Endothelial cell of umbilical vein (primary cell): Measurements from ENCODE around the gene ZNF311. TPM values are rescaled to one million over a fixed set of nuclear protein-coding genes. Genes with fewer than 3 reads are reported as not detected.

Experiments
- BruUV-seq: library from RNA; stranded (reverse); fragments of 400-500 nt; replicated peaks from 2 replicates; lab custom pipeline; 2021; lab: Mats Ljungman, UMichigan
- CTCF ChIA-PET: fragments of 300-600, 350-600 bp; sonication (Branson Sonifier 250); formaldehyde crosslinking; loops from one replicate; lab custom pipeline; 2021; ENCODE audit warnings: antibody characterized with exemption, inconsistent platforms; lab: Charles Lee
- POLR2A ChIA-PET: fragments of 300-600, 350-600 bp; sonication (Branson Sonifier 250); formaldehyde crosslinking; loops from one replicate; lab custom pipeline; 2021; ENCODE audit warnings: antibody characterized with exemption, inconsistent platforms; lab: Charles Lee
- DNase-seq: peaks from one replicate; pipeline ENCODE4 v3.0.0-alpha.2; 2011; ENCODE audit warnings: low read depth, low spot score
- FAIRE-seq: peaks from 2 replicates; lab custom pipeline; 2011; peaks lifted over from hg19 to GRCh38; lab: Jason Lieb, UNC
- H2AFZ ChIP-seq: 2 replicates; pipeline ENCODE4 v1.6.0; 2012; ENCODE audit warnings: low read depth, low read length, control low read depth, inconsistent platforms
- H3K27ac ChIP-seq: 2 replicates; pipeline ENCODE4 v1.5.1; 2011; ENCODE audit warnings: low read depth, mild to moderate bottlenecking, control low read depth, low read length, moderate library complexity; ENCODE audit not compliant: insufficient read depth
- H3K27me3 ChIP-seq, 2 experiments: 2 replicates each; pipeline versions ENCODE4 v1.6.0 to v1.6.1; 2011; ENCODE audit warnings: low read length in 2 of 2, mixed read lengths in 1 of 2; ENCODE audit not compliant: control insufficient read depth in 2 of 2, insufficient read depth in 2 of 2
- H3K36me3 ChIP-seq, 2 experiments: 2 replicates in 1 of 2; 3 replicates in 1 of 2; pipeline ENCODE4 v1.5.1; 2011; ENCODE audit warnings: low read length in 2 of 2, mild to moderate bottlenecking in 1 of 2, moderate library complexity in 1 of 2; ENCODE audit not compliant: control insufficient read depth in 2 of 2, insufficient read depth in 2 of 2; ENCODE audit errors: extremely low read depth in 1 of 2
- H3K4me1 ChIP-seq: 3 replicates; pipeline ENCODE4 v1.5.1; 2011; ENCODE audit warnings: mild to moderate bottlenecking, low read length; ENCODE audit not compliant: control insufficient read depth, insufficient read depth; ENCODE audit errors: extremely low read depth
- H3K4me2 ChIP-seq: 2 replicates; pipeline ENCODE4 v1.6.1; 2011; ENCODE audit warnings: low read length, control low read depth, mixed read lengths; ENCODE audit not compliant: insufficient read depth
- H3K4me3 ChIP-seq, 3 experiments: fragments of 200-600 bp in 1 of 3; sonication (generic), shearing (Covaris generic) in 1 of 3; replicated peaks in 1 of 3; 2 replicates each; pipeline ENCODE4 v1.5.1; 2011 to 2016; ENCODE audit warnings: control low read depth in 3 of 3, low read length in 3 of 3, mild to moderate bottlenecking in 2 of 3, inconsistent platforms in 1 of 3, low read depth in 1 of 3, moderate library complexity in 1 of 3; ENCODE audit not compliant: insufficient read depth in 1 of 3
- H3K79me2 ChIP-seq: 2 replicates; pipeline ENCODE4 v1.6.0; 2012; ENCODE audit warnings: low read length, inconsistent platforms; ENCODE audit not compliant: control insufficient read depth, insufficient read depth
- H3K9ac ChIP-seq: replicated peaks from 2 replicates; pipeline ENCODE3; 2011; ENCODE audit warnings: low read length, control low read depth; ENCODE audit not compliant: insufficient read depth; ENCODE audit errors: extremely low read depth
- H3K9me1 ChIP-seq: replicated peaks from 3 replicates; pipeline ENCODE4 v1.6.0; 2011; ENCODE audit warnings: mild to moderate bottlenecking, low read length; ENCODE audit not compliant: control insufficient read depth, insufficient read depth; ENCODE audit errors: extremely low read depth
- H3K9me3 ChIP-seq: replicated peaks from 2 replicates; pipeline ENCODE4 v1.5.1; 2012; ENCODE audit warnings: low read length, inconsistent platforms; ENCODE audit not compliant: control insufficient read depth, insufficient read depth
- H4K20me1 ChIP-seq: replicated peaks from 2 replicates; pipeline ENCODE3; 2011; ENCODE audit warnings: mild to moderate bottlenecking, low read length; ENCODE audit not compliant: control insufficient read depth, insufficient read depth; ENCODE audit errors: extremely low read depth
- EZH2 ChIP-seq: IDR thresholded peaks from 2 replicates; pipeline ENCODE4 v1.6.1; 2012; ENCODE audit warnings: borderline replicate concordance, low read depth, mild to moderate bottlenecking, moderate library complexity, low read length, inconsistent platforms; ENCODE audit not compliant: severe bottlenecking
- FOS ChIP-seq: IDR thresholded peaks from 2 replicates; pipeline ENCODE4 v1.6.1; 2011; ENCODE audit warnings: mild to moderate bottlenecking, low read length, moderate library complexity, borderline replicate concordance; ENCODE audit not compliant: insufficient read depth
- GATA2 ChIP-seq: IDR thresholded peaks from 2 replicates; pipeline ENCODE4 v1.7.0; 2011; ENCODE audit warnings: low read depth, mild to moderate bottlenecking, moderate library complexity, mixed read lengths, low read length; ENCODE audit not compliant: insufficient read length, insufficient read depth
- JUN ChIP-seq: IDR thresholded peaks from 2 replicates; pipeline ENCODE4 v1.6.1; 2011; ENCODE audit warnings: borderline replicate concordance, low read depth; ENCODE audit not compliant: insufficient read length, insufficient read depth
- MYC ChIP-seq: IDR thresholded peaks from one replicate; pipeline ENCODE4 v1.6.1; 2011; ENCODE audit warnings: mild to moderate bottlenecking, low read depth, low read length
- POLR2A ChIP-seq: IDR thresholded peaks from 2 replicates; pipeline ENCODE4 v1.6.1; 2012; ENCODE audit warnings: low read depth, mild to moderate bottlenecking, control low read depth, low read length
- POLR2AphosphoS5 ChIP-seq: IDR thresholded peaks from 2 replicates; pipeline ENCODE4 v1.6.1; 2012; ENCODE audit warnings: low read depth, mild to moderate bottlenecking, control low read depth, low read length, moderate library complexity; ENCODE audit not compliant: insufficient read depth
- dilution Hi-C: fragments of 300-500 bp; cut with MboI; formaldehyde crosslinking; loops from one replicate; pipeline ENCODE4 v1.15.0; 2019; ENCODE audit warnings: low sequenced_read_pairs; ENCODE audit not compliant: extremely low pct_ligation_motif_present
- intact Hi-C: fragments of 100-400 bp; cut with micrococcal nuclease; formaldehyde crosslinking; loops from one replicate; pipeline ENCODE4 v1.10.0; 2022
- polyA plus RNA-seq, 4 experiments: library from polyadenylated mRNA; depleted of rRNA in 3 of 4; stranded (reverse) in 3 of 4; unstranded in 1 of 4; fragments of >200 nt; gene quantifications; 2 replicates each; pipeline versions ENCODE4 v1.2.1 to v1.2.3, GENCODE V29; 2011 to 2012; ENCODE audit warnings: missing spikeins in 1 of 4
- total RNA-seq: library from RNA; stranded (reverse); gene quantifications from 2 replicates; pipeline ENCODE4 v1.2.3, GENCODE V29; 2021
- TF ChIP-seq, protein P1 (sequence below), 2 donors: IDR thresholded peaks; 1 replicate in 1 of 2; 2 replicates in 1 of 2; pipeline ENCODE4 v1.5.1; 2011; ENCODE audit warnings: low read length in 2 of 2, mild to moderate bottlenecking in 2 of 2, moderate library complexity in 2 of 2, control low read depth in 1 of 2, inconsistent platforms in 1 of 2, low read depth in 1 of 2; ENCODE audit not compliant: insufficient read depth in 1 of 2; ENCODE audit errors: extremely low read depth in 1 of 2
- TF ChIP-seq, protein P2 (sequence below): IDR thresholded peaks from 2 replicates; pipeline ENCODE4 v1.6.1; 2011; ENCODE audit not compliant: insufficient read depth, insufficient read length

The ZNF311 gene
- total and polyA plus RNA-seq, 2 donors (not counting 3 experiments of a cell fraction or from before 2014, with no cell fraction given): 0.26 to 0.35 TPM

DNA sequence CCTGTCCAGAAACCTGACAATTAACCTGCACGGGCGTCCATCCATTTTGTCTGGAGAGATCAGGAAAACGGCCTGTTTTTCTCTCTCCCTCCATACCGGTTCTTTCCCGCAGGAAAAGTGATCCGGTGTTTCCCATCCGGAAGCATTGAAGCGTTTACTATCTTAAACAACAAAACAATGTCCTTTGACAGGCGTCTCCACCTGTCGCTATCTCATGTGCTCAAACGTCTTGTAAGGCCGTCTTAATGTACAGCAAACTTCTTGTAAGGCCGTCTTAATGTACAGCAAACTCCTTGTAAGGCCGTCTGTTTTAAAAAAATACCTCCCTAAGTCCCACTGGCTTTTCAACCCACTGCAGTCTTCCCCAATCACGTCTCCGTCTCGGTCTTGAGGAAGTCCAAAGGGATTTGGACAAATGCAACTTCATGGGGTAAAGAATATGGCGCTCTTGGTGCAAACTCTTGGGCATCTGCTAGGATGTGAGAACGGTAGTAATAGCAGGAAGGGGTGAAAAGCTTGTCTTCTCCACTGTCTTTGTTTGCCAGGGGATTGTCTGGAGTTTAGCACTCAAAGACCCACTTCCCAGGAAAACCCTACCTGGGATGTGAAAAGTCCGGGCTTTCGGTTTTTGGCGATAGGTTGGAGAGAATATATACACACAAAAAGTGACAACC, 51.4 kb downstream of the ZNF311 start:
- Histone ChIP-seq H3K9ac (peak overlapping the region; percentile 26), H4K20me1 (no peaks in the 10 kb centered on the region)

More for the DNA sequence above, 51.4 kb downstream of the ZNF311 start:
- POLR2A ChIA-PET: no interaction called here
- no peaks in the 10 kb centered on the region for H3K36me3 ChIP-seq
- intact Hi-C loops: loop anchor here (1.0 kb wide), 2 partner anchors 12 to 29 kb away; no protein-coding TSS in a partner anchor
- no peaks in the 10 kb centered on the region for H3K9me1 ChIP-seq
- peaks cover 10% of the 10 kb centered on the region for H3K4me1 ChIP-seq
- dilution Hi-C loops: no loop called here
- H2AFZ ChIP-seq: peak overlapping the region; percentile 97
- peak; percentile 85 for FAIRE-seq
- CTCF ChIA-PET: interaction anchor here (1.0 to 1.1 kb wide), 2 partner anchors 27 to 63 kb away, joined by 3 to 5 read pairs; no protein-coding TSS in a partner anchor
- H3K9me3 ChIP-seq: no peaks in the 10 kb centered on the region
- H3K4me3 ChIP-seq: peak overlapping the region; percentile 24 to 87 (median 83)
- TF ChIP-seq JUN (no peak), POLR2AphosphoS5 (no peak), POLR2A (no peak), FOS (no peak), EZH2 (no peak), MYC (no peak), GATA2 (no peak)
- TF ChIP-seq, protein P1, sequence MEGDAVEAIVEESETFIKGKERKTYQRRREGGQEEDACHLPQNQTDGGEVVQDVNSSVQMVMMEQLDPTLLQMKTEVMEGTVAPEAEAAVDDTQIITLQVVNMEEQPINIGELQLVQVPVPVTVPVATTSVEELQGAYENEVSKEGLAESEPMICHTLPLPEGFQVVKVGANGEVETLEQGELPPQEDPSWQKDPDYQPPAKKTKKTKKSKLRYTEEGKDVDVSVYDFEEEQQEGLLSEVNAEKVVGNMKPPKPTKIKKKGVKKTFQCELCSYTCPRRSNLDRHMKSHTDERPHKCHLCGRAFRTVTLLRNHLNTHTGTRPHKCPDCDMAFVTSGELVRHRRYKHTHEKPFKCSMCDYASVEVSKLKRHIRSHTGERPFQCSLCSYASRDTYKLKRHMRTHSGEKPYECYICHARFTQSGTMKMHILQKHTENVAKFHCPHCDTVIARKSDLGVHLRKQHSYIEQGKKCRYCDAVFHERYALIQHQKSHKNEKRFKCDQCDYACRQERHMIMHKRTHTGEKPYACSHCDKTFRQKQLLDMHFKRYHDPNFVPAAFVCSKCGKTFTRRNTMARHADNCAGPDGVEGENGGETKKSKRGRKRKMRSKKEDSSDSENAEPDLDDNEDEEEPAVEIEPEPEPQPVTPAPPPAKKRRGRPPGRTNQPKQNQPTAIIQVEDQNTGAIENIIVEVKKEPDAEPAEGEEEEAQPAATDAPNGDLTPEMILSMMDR (IDR thresholded peaks at IDR 0.05; ENCODE audit: extremely low read depth in 1 of 2, insufficient read depth in 1 of 2, low read depth in 1 of 2, low read length in 2 of 2): no peak
- TF ChIP-seq, protein P2, sequence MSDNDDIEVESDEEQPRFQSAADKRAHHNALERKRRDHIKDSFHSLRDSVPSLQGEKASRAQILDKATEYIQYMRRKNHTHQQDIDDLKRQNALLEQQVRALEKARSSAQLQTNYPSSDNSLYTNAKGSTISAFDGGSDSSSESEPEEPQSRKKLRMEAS: no peak
- no peak overlapping the region for H3K27ac ChIP-seq
- peak; percentile 31 for DNase-seq
- H3K4me2 ChIP-seq: peak overlapping the region; percentile 94
- no peaks in the 10 kb centered on the region for H3K79me2 ChIP-seq
- H3K27me3 ChIP-seq: peaks cover 0 to 16% of the 10 kb centered on the region in 2 experiments
- BruUV-seq: no TSS peak
